Measurements from ENCODE around the gene SPG7. TPM values are rescaled to one million over a fixed set of nuclear protein-coding genes. Genes with fewer than 3 reads are reported as not detected.

The SPG7 gene
- total and polyA plus RNA-seq, 9 of the 15 experiments (the other 6 are each of a cell fraction or from before 2014, with no cell fraction given) = 5.8 to 89.1 (median 49.4) TPM

DNA sequence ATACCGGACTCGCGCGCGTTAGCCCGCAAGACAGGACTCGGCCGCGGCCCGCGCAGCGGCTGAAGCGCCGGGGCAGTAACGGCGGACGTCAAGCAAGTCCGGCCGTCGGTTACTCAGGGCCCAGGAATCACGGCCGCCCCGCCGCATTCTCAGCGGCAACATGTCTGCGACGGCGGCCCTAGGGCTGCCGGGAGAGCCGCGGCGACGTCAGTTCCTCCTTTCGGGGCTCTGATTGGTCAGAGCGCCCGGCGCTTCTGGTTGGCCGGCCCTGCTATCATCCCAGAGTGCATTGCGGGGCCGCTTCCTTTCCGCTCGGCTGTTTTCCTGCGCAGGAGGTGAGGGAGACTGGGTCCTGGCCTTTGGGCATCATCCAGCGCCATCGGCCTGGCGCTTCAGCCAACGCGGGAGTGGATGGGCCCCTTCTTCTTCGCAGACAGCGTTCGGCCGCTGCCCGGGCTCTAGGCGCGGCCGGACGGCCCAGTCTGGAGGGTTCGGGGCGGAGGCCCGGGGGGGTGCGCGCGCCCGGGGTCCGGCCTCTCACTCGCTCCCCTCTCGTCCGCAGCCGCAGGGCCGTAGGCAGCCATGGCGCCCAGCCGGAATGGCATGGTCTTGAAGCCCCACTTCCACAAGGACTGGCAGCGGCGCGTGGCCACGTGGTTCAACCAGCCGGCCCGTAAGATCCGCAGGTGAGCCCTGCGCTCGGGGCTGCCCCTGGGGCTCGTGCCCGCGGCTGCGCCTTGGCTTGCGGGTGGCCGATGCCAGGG is 52.4 kb downstream of the SPG7 start, which contains the start of gene RPL13 (continued):
- TF ChIP-seq CTCF (IDR thresholded peaks at IDR 0.05 in 2 of 3, conservative IDR thresholded peaks at IDR 0.05 in 1 of 3; ENCODE audit: insufficient read depth in 2 of 3, low read depth in 1 of 3, low read length in 3 of 3) (peak in 1 of 3 experiments; percentile 12; a peak in 1 of 6 replicates), ATF1 (CRISPR knock-in tag; IDR thresholded peaks at IDR 0.05) (0 out of 2 replicates have a peak, but pooled peaks have one; percentile 23), ATF1 (tag; IDR thresholded peaks at IDR 0.05) (peak; percentile 94), CBX5 (IDR thresholded peaks at IDR 0.05; ENCODE audit: borderline replicate concordance, low read depth) (no peak), KLF13 (tag; IDR thresholded peaks at IDR 0.05; ENCODE audit: borderline replicate concordance, low read depth) (no peak), RHOXF2B (CRISPR knock-in tag; conservative IDR thresholded peaks at IDR 0.05) (no peak), CREM (IDR thresholded peaks at IDR 0.05; ENCODE audit: low read depth) (peak; percentile 93), NR2F6 (CRISPR knock-in tag; IDR thresholded peaks at IDR 0.05) (peak; percentile 46; the same call in 1 of the 2 replicates), KDM2B (CRISPR knock-in tag; IDR thresholded peaks at IDR 0.05) (peak; percentile 48), ZNF134 (CRISPR knock-in tag; conservative IDR thresholded peaks at IDR 0.05) (no peak), SMAD1 (IDR thresholded peaks at IDR 0.05; ENCODE audit: low read depth, low read length, partially characterized antibody) (peak; percentile 81), ZNF140 (CRISPR knock-in tag; IDR thresholded peaks at IDR 0.05) (no peak), RBBP5 (IDR thresholded peaks at IDR 0.05; ENCODE audit: borderline replicate concordance, insufficient read depth, low read length, poor library complexity, severe bottlenecking) (peak; percentile 99), CREB1 (IDR thresholded peaks at IDR 0.05) (peak; percentile 89), CREB1 (CRISPR knock-in tag; IDR thresholded peaks at IDR 0.05) (peak; percentile 83), ZHX1 (conservative IDR thresholded peaks at IDR 0.05; ENCODE audit: low read length) (peak; percentile 70; the same call in 1 of the 2 replicates), MTA3 (IDR thresholded peaks at IDR 0.05; ENCODE audit: borderline replicate concordance) (peak; percentile 92), ZNF561 (CRISPR knock-in tag; conservative IDR thresholded peaks at IDR 0.05) (no peak), ARNT (IDR thresholded peaks at IDR 0.05) (no peak), KDM5B (IDR thresholded peaks at IDR 0.05; ENCODE audit: insufficient replicate concordance, low read depth, low read length) (peak; percentile 98), HNRNPL (IDR thresholded peaks at IDR 0.05; ENCODE audit: low read depth, low read length) (peak; percentile 60; the same call in 1 of the 2 replicates), ZNF699 (CRISPR knock-in tag; IDR thresholded peaks at IDR 0.05; ENCODE audit: insufficient replicate concordance) (no peak)
- TF ChIP-seq, protein P1, sequence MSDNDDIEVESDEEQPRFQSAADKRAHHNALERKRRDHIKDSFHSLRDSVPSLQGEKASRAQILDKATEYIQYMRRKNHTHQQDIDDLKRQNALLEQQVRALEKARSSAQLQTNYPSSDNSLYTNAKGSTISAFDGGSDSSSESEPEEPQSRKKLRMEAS (CRISPR knock-in tag; IDR thresholded peaks at IDR 0.05) = peak; percentile 86
- TF ChIP-seq, protein P2, sequence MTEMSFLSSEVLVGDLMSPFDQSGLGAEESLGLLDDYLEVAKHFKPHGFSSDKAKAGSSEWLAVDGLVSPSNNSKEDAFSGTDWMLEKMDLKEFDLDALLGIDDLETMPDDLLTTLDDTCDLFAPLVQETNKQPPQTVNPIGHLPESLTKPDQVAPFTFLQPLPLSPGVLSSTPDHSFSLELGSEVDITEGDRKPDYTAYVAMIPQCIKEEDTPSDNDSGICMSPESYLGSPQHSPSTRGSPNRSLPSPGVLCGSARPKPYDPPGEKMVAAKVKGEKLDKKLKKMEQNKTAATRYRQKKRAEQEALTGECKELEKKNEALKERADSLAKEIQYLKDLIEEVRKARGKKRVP (CRISPR knock-in tag; IDR thresholded peaks at IDR 0.05) = no peak
